HEK293T (cell line): ENCODE measurements around the gene ZSCAN30.

Source experiments
- ARNT ChIP-seq: fragments of 450-650 bp; IDR thresholded peaks from 2 replicates; pipeline ENCODE4 v1.6.1; 2017; ENCODE audit warnings: mild to moderate bottlenecking
- ELF4 ChIP-seq: fragments of 450-650 bp; IDR thresholded peaks from 2 replicates; pipeline ENCODE4 v1.6.1; 2017; ENCODE audit warnings: antibody characterized with exemption
- HDGF ChIP-seq: fragments of 450-650 bp; IDR thresholded peaks from 2 replicates; pipeline ENCODE4 v1.6.1; 2017; ENCODE audit warnings: antibody characterized with exemption, borderline replicate concordance
- TARDBP ChIP-seq: fragments of 450-650 bp; IDR thresholded peaks from 2 replicates; pipeline ENCODE4 v1.6.1; 2016

GRCh38 chr18:35215026-35215425 lies 75.0 kb downstream of the ZSCAN30 start:
- TF ChIP-seq ARNT, result no peak
- TF ChIP-seq ELF4, result no peak
- no peak for TF ChIP-seq TARDBP
- no peak for TF ChIP-seq HDGF
